SK-N-SH (cell line): ENCODE data around the gene ADCK1. TPM values are rescaled to one million over a fixed set of nuclear protein-coding genes. Genes with fewer than 3 reads are reported as not detected.

ENCODE experiments used
- CTCF ChIA-PET: fragments of 300-600, 350-600 bp; formaldehyde crosslinking; extraction: SDS; loops from one replicate; lab custom pipeline; 2021; lab: Yijun Ruan, JAX
- POLR2A ChIA-PET: fragments of 350-600 bp; sonication (Branson Sonifier 250); formaldehyde crosslinking; extraction: SDS; loops from one replicate; lab custom pipeline; 2020; ENCODE audit warnings: antibody characterized with exemption, inconsistent platforms; lab: Yijun Ruan, JAX
- DNase-seq: peaks from one replicate; pipeline ENCODE4 v3.0.0; 2012
- H2AFZ ChIP-seq: fragments of 200-600 bp; sonication (generic); 2 replicates; pipeline ENCODE4 v1.8.1; 2016; ENCODE audit warnings: antibody characterized with exemption, mild to moderate bottlenecking, low read depth
- H3F3A ChIP-seq: fragments of 200-600 bp; sonication (generic); replicated peaks from 2 replicates; pipeline ENCODE3; 2016; ENCODE audit warnings: antibody characterized with exemption, mild to moderate bottlenecking; ENCODE audit not compliant: insufficient read depth
- H3K27ac ChIP-seq, 2 experiments: fragments of 200-500 bp in 1 of 2; fragments of 200-600 bp in 1 of 2; sonication (Bioruptor generic) in 1 of 2; sonication (generic), shearing (Covaris generic) in 1 of 2; 2 replicates each; pipeline versions ENCODE4 v1.5.1 to v1.6.1; 2014 to 2016; ENCODE audit warnings: low read depth in 2 of 2, inconsistent platforms in 1 of 2, low read length in 1 of 2, mild to moderate bottlenecking in 1 of 2, mixed read lengths in 1 of 2
- H3K27me3 ChIP-seq: fragments of 200-600 bp; sonication (generic), shearing (Covaris generic); 2 replicates; pipeline ENCODE4 v1.6.1; 2016; ENCODE audit warnings: mixed run types; ENCODE audit not compliant: insufficient read depth
- H3K36me3 ChIP-seq, 2 experiments: fragments of 200-500 bp in 1 of 2; fragments of 200-600 bp in 1 of 2; sonication (Bioruptor generic) in 1 of 2; sonication (generic) in 1 of 2; replicated peaks in 1 of 2; 2 replicates each; pipeline versions ENCODE3 to v1.5.1; 2014 to 2016; ENCODE audit warnings: low read length in 1 of 2, mild to moderate bottlenecking in 1 of 2; ENCODE audit not compliant: insufficient read depth in 2 of 2, control insufficient read depth in 1 of 2
- H3K4me1 ChIP-seq, 2 experiments: fragments of 200-500 bp in 1 of 2; fragments of 200-600 bp in 1 of 2; sonication (Bioruptor generic) in 1 of 2; sonication (generic), shearing (Covaris generic) in 1 of 2; 2 replicates each; pipeline versions ENCODE4 v1.5.1 to v1.6.1; 2014 to 2016; ENCODE audit warnings: low read depth in 1 of 2, low read length in 1 of 2, mixed run types in 1 of 2; ENCODE audit not compliant: insufficient read depth in 2 of 2, control insufficient read depth in 1 of 2
- H3K4me2 ChIP-seq: fragments of 200-600 bp; sonication (generic), shearing (Covaris generic); 2 replicates; pipeline ENCODE4 v1.6.1; 2017; ENCODE audit warnings: mixed run types
- H3K4me3 ChIP-seq, 2 experiments: fragments of 200-500 bp in 1 of 2; fragments of 200-600 bp in 1 of 2; sonication (Bioruptor generic) in 1 of 2; sonication (generic), shearing (Covaris generic) in 1 of 2; 2 replicates each; pipeline versions ENCODE4 v1.5.1 to v1.8.1; 2014 to 2016; ENCODE audit warnings: low read depth in 2 of 2, inconsistent platforms in 1 of 2, low read length in 1 of 2, mild to moderate bottlenecking in 1 of 2, mixed read lengths in 1 of 2, moderate library complexity in 1 of 2
- H3K79me2 ChIP-seq: fragments of 200-600 bp; sonication (generic); 2 replicates; pipeline ENCODE4 v1.8.1; 2017; ENCODE audit warnings: mild to moderate bottlenecking; ENCODE audit not compliant: insufficient read depth
- H3K9ac ChIP-seq: fragments of 200-600 bp; sonication (generic); 2 replicates; pipeline ENCODE4 v1.6.1; 2017; ENCODE audit warnings: mixed run types
- H3K9me2 ChIP-seq: fragments of 200-600 bp; sonication (generic); 2 replicates; pipeline ENCODE4 v1.6.1; 2017; ENCODE audit warnings: mixed run types
- H3K9me3 ChIP-seq: fragments of 200-600 bp; sonication (generic); 2 replicates; pipeline ENCODE4 v1.6.1; 2017; ENCODE audit warnings: mixed run types, mild to moderate bottlenecking, moderate library complexity
- H4K20me1 ChIP-seq: fragments of 200-600 bp; sonication (generic); 2 replicates; pipeline ENCODE4 v1.6.1; 2017; ENCODE audit warnings: mild to moderate bottlenecking, mixed run types; ENCODE audit not compliant: insufficient read depth
- CTCF ChIP-seq: fragments of 200-600 bp; sonication (generic); IDR thresholded peaks from 2 replicates; pipeline ENCODE4 v1.6.1; 2017; ENCODE audit warnings: antibody characterized with exemption, mild to moderate bottlenecking, moderate library complexity
- ELF1 ChIP-seq: IDR thresholded peaks from 2 replicates; pipeline ENCODE4 v1.4.0; 2012
- EP300 ChIP-seq, 2 experiments: IDR thresholded peaks; 2 replicates each; pipeline versions ENCODE4 v1.4.0 to v1.6.1; 2012; ENCODE audit warnings: borderline replicate concordance in 1 of 2, low read depth in 1 of 2, low read length in 1 of 2
- EZH2phosphoT487 ChIP-seq: fragments of 200-600 bp; sonication (generic); IDR thresholded peaks from 2 replicates; pipeline ENCODE4 v1.6.1; 2017; ENCODE audit warnings: low read depth, mixed run types, mild to moderate bottlenecking, antibody characterized with exemption, moderate library complexity, borderline replicate concordance
- FOXJ3 ChIP-seq: sonication (generic); formaldehyde crosslinking; IDR thresholded peaks from 2 replicates; pipeline ENCODE4 v1.5.1; 2020; ENCODE audit warnings: mild to moderate bottlenecking, missing genetic modification reagents
- GABPA ChIP-seq: IDR thresholded peaks from 2 replicates; pipeline ENCODE4 v1.4.0; 2012; ENCODE audit warnings: low read depth, mild to moderate bottlenecking
- GATA2 ChIP-seq: sonication (generic); formaldehyde crosslinking; IDR thresholded peaks from 2 replicates; pipeline ENCODE4 v1.5.0; 2020; ENCODE audit warnings: mild to moderate bottlenecking, missing genetic modification reagents
- IRF3 ChIP-seq: fragments of 150-350 bp; IDR thresholded peaks from 2 replicates; pipeline ENCODE4 v1.6.1; 2016; ENCODE audit warnings: mild to moderate bottlenecking, low read depth, low read length
- MEF2A ChIP-seq: IDR thresholded peaks from 2 replicates; pipeline ENCODE4 v1.4.0; 2012; ENCODE audit warnings: low read depth, borderline replicate concordance
- PBX3 ChIP-seq: IDR thresholded peaks from 2 replicates; pipeline ENCODE4; 2012
- POLR2AphosphoS5 ChIP-seq: IDR thresholded peaks from 2 replicates; pipeline ENCODE4 v1.6.1; 2012; ENCODE audit warnings: low read depth, low read length
- RCOR1 ChIP-seq: fragments of 150-350 bp; IDR thresholded peaks from 2 replicates; pipeline ENCODE4 v1.6.1; 2017; ENCODE audit warnings: antibody characterized with exemption, low read length
- REST ChIP-seq: IDR thresholded peaks from 2 replicates; pipeline ENCODE4 v1.6.1; 2012; ENCODE audit warnings: mild to moderate bottlenecking, low read depth, low read length, moderate library complexity
- RFX5 ChIP-seq: IDR thresholded peaks from 2 replicates; pipeline ENCODE4 v1.6.1; 2012; ENCODE audit warnings: mild to moderate bottlenecking, improper control_type of control experiment, low read length
- RXRA ChIP-seq: IDR thresholded peaks from 2 replicates; pipeline ENCODE4 v1.4.0; 2012; ENCODE audit warnings: low read depth, mild to moderate bottlenecking, borderline replicate concordance
- TAF1 ChIP-seq: IDR thresholded peaks from 2 replicates; pipeline ENCODE4 v1.6.1; 2012; ENCODE audit warnings: low read depth, mild to moderate bottlenecking, low read length, moderate library complexity, borderline replicate concordance
- USF2 ChIP-seq: fragments of 150-350 bp; IDR thresholded peaks from 2 replicates; pipeline ENCODE4 v1.6.1; 2017; ENCODE audit warnings: antibody characterized with exemption, low read length, low read depth, borderline replicate concordance
- YY1 ChIP-seq: IDR thresholded peaks from 2 replicates; pipeline ENCODE4 v1.4.0; 2012; ENCODE audit warnings: low read depth, mild to moderate bottlenecking
- ZBTB33 ChIP-seq: IDR thresholded peaks from 2 replicates; pipeline ENCODE4 v1.4.0; 2012; ENCODE audit warnings: low read depth, borderline replicate concordance
- WGBS: methylation state at CpG from one replicate; pipeline ENCODE4 v1.1.6; 2017; ENCODE audit warnings: low lambda C conversion rate; 5-methylcytosine and 5-hydroxymethylcytosine counted together
- polyA plus RNA-seq, 3 experiments: library from polyadenylated mRNA; depleted of rRNA; stranded (reverse); fragments of >200 nt; gene quantifications; 2 replicates each; pipeline ENCODE4 v1.2.3, GENCODE V29; 2012

The ADCK1 gene
- polyA plus RNA-seq, 1 of the 3 experiments (the other 2 are of a cell fraction), result 11.4 TPM

- TF ChIP-seq ZBTB33, result no peak
- TF ChIP-seq GATA2 (CRISPR knock-in tag), result no peak
- TF ChIP-seq REST, result no peak
- TF ChIP-seq ELF1, result no peak
Measured at GRCh38 chr14:77903937-77904617, 104.2 kb downstream of the ADCK1 start (continued).

GRCh38 chr14:77906446-77906845 is 106.5 kb downstream of the ADCK1 start:
- H3K9me3 ChIP-seq, result no peaks in the 10 kb centered on the region
- H3K4me1 ChIP-seq, result peaks cover 0 to 8% of the 10 kb centered on the region in 2 experiments; a peak in 1 of 4 replicates
- H3K27me3 ChIP-seq, result no peaks in the 10 kb centered on the region
- H3K4me2 ChIP-seq, result no peak overlapping the region
- no peaks in the 10 kb centered on the region for H3K9me2 ChIP-seq
- H3K79me2 ChIP-seq, result no peaks in the 10 kb centered on the region
- WGBS, result 72% methylated on average over 1 of the region's 1 CpG
- H2AFZ ChIP-seq, result no peak overlapping the region
- CTCF ChIA-PET, result no interaction called here
- H3K9ac ChIP-seq, result no peak overlapping the region
- H3K36me3 ChIP-seq, result no peaks in the 10 kb centered on the region
- H3F3A ChIP-seq, result no peaks in the 10 kb centered on the region
- H4K20me1 ChIP-seq, result no peaks in the 10 kb centered on the region
- no peak overlapping the region for H3K27ac ChIP-seq
- DNase-seq, result no peak
- POLR2A ChIA-PET, result no interaction called here
- H3K4me3 ChIP-seq, result no peak overlapping the region
- TF ChIP-seq CTCF (no peak), YY1 (no peak), FOXJ3 (CRISPR knock-in tag) (no peak), POLR2AphosphoS5 (no peak), EP300 (IDR thresholded peaks at IDR 0.05; ENCODE audit: borderline replicate concordance in 1 of 2, low read depth in 1 of 2, low read length in 1 of 2) (no peak), RXRA (no peak), PBX3 (no peak), RFX5 (no peak), GABPA (no peak), RCOR1 (no peak), MEF2A (no peak), EZH2phosphoT487 (no peak), IRF3 (no peak), TAF1 (no peak), USF2 (no peak)
